HepG2 (cell line): ENCODE results near the gene VIPR1. TPM values are rescaled to one million over a fixed set of nuclear protein-coding genes. Genes with fewer than 3 reads are reported as not detected.

Experiments
- AGO2 ChIP-seq: fragments of 200-400 bp; formaldehyde crosslinking; optimal IDR thresholded peaks from 2 replicates; pipeline ENCODE3; 2017; ENCODE audit warnings: mild to moderate bottlenecking, low read depth, low read length, moderate library complexity
- ATF6 ChIP-seq: sonication (generic); formaldehyde crosslinking; conservative IDR thresholded peaks from 2 replicates; pipeline ENCODE4 v1.4.0; 2020; ENCODE audit warnings: missing genetic modification reagents
- DMTF1 ChIP-seq: sonication (generic); formaldehyde crosslinking; IDR thresholded peaks from 2 replicates; pipeline ENCODE4 v1.4.0; 2020; ENCODE audit warnings: mild to moderate bottlenecking, missing genetic modification reagents
- EED ChIP-seq: sonication (generic); formaldehyde crosslinking; IDR thresholded peaks from 2 replicates; pipeline ENCODE4 v1.5.0; 2020; ENCODE audit warnings: mild to moderate bottlenecking, missing genetic modification reagents
- ERF ChIP-seq: IDR thresholded peaks from 2 replicates; pipeline ENCODE4 v1.6.1; 2018; ENCODE audit warnings: missing biosample characterization, missing genetic modification reagents
- HNRNPLL ChIP-seq: fragments of 200-400 bp; formaldehyde crosslinking; IDR thresholded peaks from 2 replicates; pipeline ENCODE4 v1.6.1; 2017; ENCODE audit warnings: mild to moderate bottlenecking, low read depth, low read length; ENCODE audit not compliant: poor library complexity, severe bottlenecking
- MTF2 ChIP-seq: sonication (generic); formaldehyde crosslinking; IDR thresholded peaks from 2 replicates; pipeline ENCODE4 v1.5.0; 2020; ENCODE audit warnings: missing genetic modification reagents, borderline replicate concordance
- NCOR1 ChIP-seq: fragments of 200-600 bp; sonication (generic); IDR thresholded peaks from 2 replicates; pipeline ENCODE4 v1.7.0; 2017; ENCODE audit warnings: antibody characterized with exemption, low read length, borderline replicate concordance
- ZFP41 ChIP-seq: sonication (generic); formaldehyde crosslinking; IDR thresholded peaks from 2 replicates; pipeline ENCODE4 v1.4.0; 2020; ENCODE audit warnings: mild to moderate bottlenecking, missing genetic modification reagents, borderline replicate concordance
- ZMAT5 ChIP-seq: sonication (generic); formaldehyde crosslinking; IDR thresholded peaks from 2 replicates; pipeline ENCODE4 v1.5.0; 2020; ENCODE audit warnings: mild to moderate bottlenecking, low read depth, missing genetic modification reagents, borderline replicate concordance
- ZNF180 ChIP-seq: sonication (generic); formaldehyde crosslinking; IDR thresholded peaks from 2 replicates; pipeline ENCODE4 v1.4.0; 2020; ENCODE audit warnings: low read depth, missing genetic modification reagents, borderline replicate concordance
- ZNF781 ChIP-seq: sonication (generic); formaldehyde crosslinking; IDR thresholded peaks from 2 replicates; pipeline ENCODE4 v1.5.1; 2020; ENCODE audit warnings: borderline replicate concordance, mild to moderate bottlenecking, missing genetic modification reagents; ENCODE audit errors: not compliant biosample characterization
- ZNF792 ChIP-seq: IDR thresholded peaks from 2 replicates; pipeline ENCODE4 v1.6.1; 2016
- polyA plus RNA-seq, 8 experiments: library from polyadenylated mRNA; depleted of rRNA in 3 of 8; stranded (reverse) in 7 of 8; unstranded in 1 of 8; fragments of >200 nt; fragmentation: Illumina TruSeq in 4 of 8; extraction: Trizol in 4 of 8; gene quantifications; 2 replicates each; pipeline versions ENCODE4 v1.2.1 to v1.2.3, GENCODE V29; 2011 to 2016; ENCODE audit warnings: low read depth in 4 of 8, missing spikeins in 1 of 8, mixed read lengths in 1 of 8; ENCODE audit not compliant: insufficient read depth in 1 of 8
- total RNA-seq, 5 experiments: library from RNA; depleted of rRNA; stranded (reverse); fragments of >200 nt; fragmentation: Illumina TruSeq; extraction: Trizol; gene quantifications; 2 replicates each; pipeline ENCODE4 v1.2.3, GENCODE V29; 2016; ENCODE audit warnings: low read depth in 1 of 5
- TF ChIP-seq, protein P1 (sequence below): sonication (generic); formaldehyde crosslinking; IDR thresholded peaks from 2 replicates; pipeline ENCODE4 v1.8.0; 2022; ENCODE audit warnings: mild to moderate bottlenecking, missing genetic modification reagents
- TF ChIP-seq, protein P2 (sequence below): sonication (generic); formaldehyde crosslinking; IDR thresholded peaks from 2 replicates; pipeline ENCODE4 v1.8.1; 2023; ENCODE audit warnings: mild to moderate bottlenecking, moderate library complexity, missing genetic modification reagents
- TF ChIP-seq, protein P3 (sequence below): sonication (generic); formaldehyde crosslinking; IDR thresholded peaks from 2 replicates; pipeline ENCODE4 v1.8.1; 2022; ENCODE audit warnings: low read depth, mild to moderate bottlenecking, missing genetic modification reagents

VIPR1 gene
- total and polyA plus RNA-seq, 2 of the 13 experiments (the other 11 are each of a cell fraction or from before 2014, with no cell fraction given), result 0.04 to 0.11 TPM

DNA sequence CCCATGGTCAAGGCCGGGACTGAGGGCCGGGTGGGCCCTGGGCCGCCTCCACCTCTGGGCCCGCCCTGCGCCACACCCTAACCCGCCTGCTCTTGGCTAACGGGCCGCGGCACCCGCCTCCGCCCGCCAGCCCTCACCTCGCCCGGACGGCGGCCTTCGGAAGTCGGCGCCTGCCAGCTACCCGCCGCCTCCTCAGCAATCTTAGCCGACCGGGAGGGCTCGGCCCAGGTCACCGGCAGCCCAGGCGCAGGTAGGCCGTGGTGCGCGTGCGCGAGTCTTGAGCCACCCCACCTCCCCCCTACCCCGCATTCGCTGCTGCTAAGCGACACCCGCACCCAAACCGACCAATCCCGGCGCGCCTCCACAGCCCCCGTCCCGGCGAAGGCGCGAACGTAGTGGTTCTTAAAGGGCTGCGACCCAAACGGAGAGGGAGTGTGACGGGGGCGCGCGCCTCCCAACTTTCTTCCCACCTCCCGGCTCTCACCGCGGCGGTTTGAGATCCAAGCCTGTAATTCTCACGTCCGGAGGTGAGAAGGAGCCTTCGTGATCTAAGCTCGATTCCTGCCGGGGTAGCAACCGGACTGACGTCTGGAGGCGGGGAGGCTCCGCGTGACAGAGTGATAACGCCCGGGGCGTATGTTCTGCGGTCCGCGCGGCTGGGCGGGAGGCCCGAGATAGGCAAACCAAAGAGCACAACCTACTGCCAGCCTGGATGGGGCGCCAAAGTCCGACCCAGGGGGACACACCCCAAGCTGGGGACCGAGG, 79.4 kb downstream of the VIPR1 start, which contains the start of gene SEC22C (continued):
- TF ChIP-seq, protein P1, sequence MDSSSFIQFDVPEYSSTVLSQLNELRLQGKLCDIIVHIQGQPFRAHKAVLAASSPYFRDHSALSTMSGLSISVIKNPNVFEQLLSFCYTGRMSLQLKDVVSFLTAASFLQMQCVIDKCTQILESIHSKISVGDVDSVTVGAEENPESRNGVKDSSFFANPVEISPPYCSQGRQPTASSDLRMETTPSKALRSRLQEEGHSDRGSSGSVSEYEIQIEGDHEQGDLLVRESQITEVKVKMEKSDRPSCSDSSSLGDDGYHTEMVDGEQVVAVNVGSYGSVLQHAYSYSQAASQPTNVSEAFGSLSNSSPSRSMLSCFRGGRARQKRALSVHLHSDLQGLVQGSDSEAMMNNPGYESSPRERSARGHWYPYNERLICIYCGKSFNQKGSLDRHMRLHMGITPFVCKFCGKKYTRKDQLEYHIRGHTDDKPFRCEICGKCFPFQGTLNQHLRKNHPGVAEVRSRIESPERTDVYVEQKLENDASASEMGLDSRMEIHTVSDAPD (CRISPR knock-in tag), result 0 out of 2 replicates have a peak, but pooled peaks have one; percentile 62
- TF ChIP-seq, protein P2, sequence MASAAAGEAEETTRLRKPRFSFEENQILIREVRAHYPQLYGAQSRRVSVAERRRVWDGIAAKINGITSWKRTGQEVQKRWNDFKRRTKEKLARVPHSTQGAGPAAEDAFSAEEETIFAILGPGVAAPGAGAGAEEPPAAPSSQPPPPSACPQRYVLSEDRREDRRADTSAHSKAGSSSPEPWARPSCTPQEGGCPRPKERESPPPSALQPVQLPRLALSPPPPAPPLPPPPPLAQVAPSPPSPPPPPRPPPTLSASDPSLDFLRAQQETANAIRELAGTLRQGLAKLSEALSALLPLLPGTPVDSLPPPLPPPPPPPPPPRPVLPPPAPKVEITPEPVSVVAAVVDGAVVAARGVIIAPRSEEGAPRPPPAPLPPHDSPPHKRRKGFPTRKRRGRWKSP (CRISPR knock-in tag), result peak; percentile 88
- TF ChIP-seq NCOR1 (peak; percentile 51; the same call in 1 of the 2 replicates), HNRNPLL (peak; percentile 97), ZNF792 (peak; percentile 70; the same call in 1 of the 2 replicates), ZMAT5 (CRISPR knock-in tag) (no peak), ERF (CRISPR knock-in tag) (peak; percentile 74; the same call in 1 of the 2 replicates), ZNF180 (CRISPR knock-in tag) (no peak), AGO2 (peak; percentile 80), ZFP41 (0 out of 2 replicates have a peak, but pooled peaks have one; percentile 37), EED (no peak), MTF2 (CRISPR knock-in tag) (peak; percentile 27; the same call in 1 of the 2 replicates), ZNF781 (CRISPR knock-in tag) (no peak), DMTF1 (CRISPR knock-in tag) (no peak), ATF6 (CRISPR knock-in tag) (no peak)
- TF ChIP-seq, protein P3, sequence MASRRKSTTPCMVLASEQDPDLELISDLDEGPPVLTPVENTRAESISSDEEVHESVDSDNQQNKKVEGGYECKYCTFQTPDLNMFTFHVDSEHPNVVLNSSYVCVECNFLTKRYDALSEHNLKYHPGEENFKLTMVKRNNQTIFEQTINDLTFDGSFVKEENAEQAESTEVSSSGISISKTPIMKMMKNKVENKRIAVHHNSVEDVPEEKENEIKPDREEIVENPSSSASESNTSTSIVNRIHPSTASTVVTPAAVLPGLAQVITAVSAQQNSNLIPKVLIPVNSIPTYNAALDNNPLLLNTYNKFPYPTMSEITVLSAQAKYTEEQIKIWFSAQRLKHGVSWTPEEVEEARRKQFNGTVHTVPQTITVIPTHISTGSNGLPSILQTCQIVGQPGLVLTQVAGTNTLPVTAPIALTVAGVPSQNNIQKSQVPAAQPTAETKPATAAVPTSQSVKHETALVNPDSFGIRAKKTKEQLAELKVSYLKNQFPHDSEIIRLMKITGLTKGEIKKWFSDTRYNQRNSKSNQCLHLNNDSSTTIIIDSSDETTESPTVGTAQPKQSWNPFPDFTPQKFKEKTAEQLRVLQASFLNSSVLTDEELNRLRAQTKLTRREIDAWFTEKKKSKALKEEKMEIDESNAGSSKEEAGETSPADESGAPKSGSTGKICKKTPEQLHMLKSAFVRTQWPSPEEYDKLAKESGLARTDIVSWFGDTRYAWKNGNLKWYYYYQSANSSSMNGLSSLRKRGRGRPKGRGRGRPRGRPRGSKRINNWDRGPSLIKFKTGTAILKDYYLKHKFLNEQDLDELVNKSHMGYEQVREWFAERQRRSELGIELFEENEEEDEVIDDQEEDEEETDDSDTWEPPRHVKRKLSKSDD (CRISPR knock-in tag), result no peak
